Mesenteric fat pad (tissue), 1 donor: ENCODE measurements around the gene ZNF622. TPM values are rescaled to one million over a fixed set of nuclear protein-coding genes. Genes with fewer than 3 reads are reported as not detected.
"Not testable (repeated sequence)": the region's sequence is repeated elsewhere in the genome, so short reads cannot be mapped to it uniquely, and the experiment has no call there.

ENCODE experiments used
- DNase-seq: peaks from one replicate; pipeline ENCODE4 v3.0.0-alpha.2; 2020; ENCODE audit warnings: low spot score
- total RNA-seq: library from RNA; stranded (reverse); fragmentation: NEBNext Ultra II Directional; extraction: Animal tissue kit (Norgen Biotek cat#: 25700); gene quantifications from one replicate; pipeline ENCODE4 v1.2.1, GENCODE V29; 2021
- donor health status: DM: yes; HTN: yes; CAD: no.

Gene ZNF622
- total RNA-seq, 1 donor from 2014 or later = 26.6 TPM

GRCh38 chr5:16480821-16481538 is 15.4 kb upstream of the ZNF622 start:
- DNase-seq = no peak

GRCh38 chr5:16480144-16480543 is 14.5 kb upstream of the ZNF622 start:
- no peak for DNase-seq

GRCh38 chr5:16477541-16477940 is 11.9 kb upstream of the ZNF622 start:
- DNase-seq = no peak

- DNase-seq = not testable (repeated sequence)
Measured at GRCh38 chr5:16476417-16476816, 10.8 kb upstream of the ZNF622 start.

- DNase-seq = no peak
Measured at GRCh38 chr5:16471387-16471786, 5.8 kb upstream of the ZNF622 start.

GRCh38 chr5:16467363-16468219 is 2.0 kb upstream of the ZNF622 start:
- no peak for DNase-seq

- DNase-seq = no peak
Measured at GRCh38 chr5:16464664-16465543, 696 bp downstream of the ZNF622 start.

GRCh38 chr5:16464231-16464630 is 1.4 kb downstream of the ZNF622 start:
- no peak for DNase-seq

GRCh38 chr5:16461782-16462181 is 3.8 kb downstream of the ZNF622 start:
- no peak for DNase-seq

GRCh38 chr5:16461026-16461425 is 4.6 kb downstream of the ZNF622 start:
- DNase-seq = no peak

- no peak for DNase-seq
Measured at GRCh38 chr5:16459451-16459850, 6.1 kb downstream of the ZNF622 start.

- no peak for DNase-seq
Measured at GRCh38 chr5:16457853-16458252, 7.7 kb downstream of the ZNF622 start.

GRCh38 chr5:16457451-16457850 is 8.1 kb downstream of the ZNF622 start:
- no peak for DNase-seq

GRCh38 chr5:16456103-16456832 is 9.3 kb downstream of the ZNF622 start:
- DNase-seq = no peak

- DNase-seq = no peak
Measured at GRCh38 chr5:16455668-16456067, 9.9 kb downstream of the ZNF622 start.

- no peak for DNase-seq
Measured at GRCh38 chr5:16454686-16455085, 10.9 kb downstream of the ZNF622 start.

GRCh38 chr5:16453609-16454008 is 12.0 kb downstream of the ZNF622 start:
- no peak for DNase-seq

- DNase-seq = no peak
Measured at GRCh38 chr5:16450163-16450562, 15.4 kb downstream of the ZNF622 start.

- DNase-seq = no peak
Measured at GRCh38 chr5:16446993-16447392, 18.6 kb downstream of the ZNF622 start.

GRCh38 chr5:16437977-16438376 is 27.6 kb downstream of the ZNF622 start:
- DNase-seq = no peak
